WERI-Rb-1 (cell line): ENCODE measurements around the gene BCHE.

ENCODE experiments used
- DNase-seq: peaks from one replicate; pipeline ENCODE4 v3.0.0-alpha.2; 2020
- H3K27ac ChIP-seq: fragments of 250-450 bp; sonication (Bioruptor Pico); 2 replicates; pipeline ENCODE4 v1.5.1; 2020; ENCODE audit warnings: mild to moderate bottlenecking, moderate library complexity
- H3K27me3 ChIP-seq: fragments of 250-450 bp; sonication (Bioruptor Pico); 2 replicates; pipeline ENCODE4 v1.5.1; 2021; ENCODE audit warnings: mild to moderate bottlenecking, low read depth, moderate library complexity; ENCODE audit not compliant: insufficient read depth, severe bottlenecking
- H3K36me3 ChIP-seq: fragments of 250-450 bp; sonication (Bioruptor Pico); 2 replicates; pipeline ENCODE4 v1.5.1; 2020; ENCODE audit warnings: mild to moderate bottlenecking, moderate library complexity
- H3K4me3 ChIP-seq: 2 replicates; pipeline ENCODE4 v1.5.1; 2011; ENCODE audit warnings: low read depth, mild to moderate bottlenecking, control low read depth, low read length
- H3K9me3 ChIP-seq: fragments of 250-450 bp; sonication (Bioruptor Pico); 2 replicates; pipeline ENCODE4 v1.5.1; 2021; ENCODE audit warnings: mild to moderate bottlenecking, moderate library complexity; ENCODE audit not compliant: severe bottlenecking
- CTCF ChIP-seq: IDR thresholded peaks from 2 replicates; pipeline ENCODE4 v1.5.1; 2011; ENCODE audit warnings: low read depth, mild to moderate bottlenecking, control low read depth, inconsistent platforms, low read length

The BCHE gene

GRCh38 chr3:165759041-165759440, 78.2 kb downstream of the BCHE start:
- no peak for TF ChIP-seq CTCF
- Histone ChIP-seq H3K4me3 (no peak overlapping the region), H3K27me3 (no peaks in the 10 kb centered on the region), H3K27ac (no peak overlapping the region), H3K9me3 (no peaks in the 10 kb centered on the region), H3K36me3 (no peaks in the 10 kb centered on the region)
- no peak for DNase-seq

GRCh38 chr3:165755571-165755970, 81.7 kb downstream of the BCHE start:
- no peak overlapping the region for H3K27ac ChIP-seq
- H3K9me3 ChIP-seq = no peaks in the 10 kb centered on the region
- DNase-seq = no peak
- no peak for TF ChIP-seq CTCF
- no peaks in the 10 kb centered on the region for H3K36me3 ChIP-seq
- H3K4me3 ChIP-seq = no peak overlapping the region
- H3K27me3 ChIP-seq = no peaks in the 10 kb centered on the region

DNA sequence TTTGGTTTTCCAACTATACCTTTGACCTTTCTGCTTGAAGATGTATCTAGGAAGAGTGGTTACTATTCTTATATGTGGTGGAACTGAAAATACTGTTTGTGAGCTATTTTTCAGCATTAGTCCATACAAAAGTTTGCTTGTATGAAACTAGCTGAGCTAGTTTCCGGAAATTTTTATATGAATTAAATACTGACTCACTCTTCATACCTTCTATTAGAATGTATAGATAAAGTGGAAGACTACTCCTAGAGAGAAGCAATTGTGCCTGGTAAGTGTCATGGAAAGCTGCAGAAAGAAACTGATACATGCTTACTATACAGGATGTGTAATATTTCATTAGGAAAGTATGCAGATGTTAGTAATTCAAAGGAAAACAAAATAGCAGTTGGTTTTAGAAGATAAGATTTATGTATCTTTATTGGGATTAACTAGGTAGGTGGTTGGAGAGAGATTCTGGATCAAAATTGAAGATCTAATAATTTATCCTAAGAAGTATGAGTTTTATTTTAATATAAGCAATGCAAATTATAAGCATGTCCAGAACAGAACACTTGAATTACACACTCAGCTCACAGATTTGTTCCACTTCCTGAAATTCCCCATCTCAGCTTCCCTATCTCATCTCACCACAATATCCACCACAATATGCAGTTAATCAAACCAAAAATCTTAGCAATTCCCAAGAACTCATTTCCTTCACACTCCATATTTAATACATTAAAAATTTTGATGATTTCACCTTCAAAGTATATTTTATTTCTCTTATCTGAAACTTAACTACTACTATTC, 82.8 kb downstream of the BCHE start:
- no peak overlapping the region for H3K27ac ChIP-seq
- no peak overlapping the region for H3K4me3 ChIP-seq
- no peak for DNase-seq
- H3K36me3 ChIP-seq = no peaks in the 10 kb centered on the region
- no peaks in the 10 kb centered on the region for H3K27me3 ChIP-seq
- TF ChIP-seq CTCF = no peak
- no peaks in the 10 kb centered on the region for H3K9me3 ChIP-seq

GRCh38 chr3:165753560-165753959, 83.7 kb downstream of the BCHE start:
- Histone ChIP-seq H3K4me3 (no peak overlapping the region), H3K27ac (no peak overlapping the region), H3K36me3 (no peaks in the 10 kb centered on the region), H3K27me3 (no peaks in the 10 kb centered on the region), H3K9me3 (no peaks in the 10 kb centered on the region)
- no peak for DNase-seq
- no peak for TF ChIP-seq CTCF

GRCh38 chr3:165751637-165752036, 85.6 kb downstream of the BCHE start:
- H3K9me3 ChIP-seq = no peaks in the 10 kb centered on the region
- no peak overlapping the region for H3K27ac ChIP-seq
- H3K27me3 ChIP-seq = no peaks in the 10 kb centered on the region
- H3K36me3 ChIP-seq = no peaks in the 10 kb centered on the region
- TF ChIP-seq CTCF = no peak
- no peak for DNase-seq
- H3K4me3 ChIP-seq = no peak overlapping the region

- TF ChIP-seq CTCF = no peak
- no peaks in the 10 kb centered on the region for H3K9me3 ChIP-seq
- H3K4me3 ChIP-seq = no peak overlapping the region
- DNase-seq = no peak
- H3K27ac ChIP-seq = no peak overlapping the region
- H3K36me3 ChIP-seq = no peaks in the 10 kb centered on the region
- H3K27me3 ChIP-seq = no peaks in the 10 kb centered on the region
Observed at GRCh38 chr3:165749821-165750220, 87.4 kb downstream of the BCHE start.
